WERI-Rb-1 (cell line): ENCODE data around the gene MBOAT2.
"Not testable (repeated sequence)": the region's sequence is repeated elsewhere in the genome, so short reads cannot be mapped to it uniquely, and the experiment has no call there.

Experiments
- DNase-seq: peaks from one replicate; pipeline ENCODE4 v3.0.0-alpha.2; 2020
- H3K27ac ChIP-seq: fragments of 250-450 bp; sonication (Bioruptor Pico); 2 replicates; pipeline ENCODE4 v1.5.1; 2020; ENCODE audit warnings: mild to moderate bottlenecking, moderate library complexity
- H3K27me3 ChIP-seq: fragments of 250-450 bp; sonication (Bioruptor Pico); 2 replicates; pipeline ENCODE4 v1.5.1; 2021; ENCODE audit warnings: mild to moderate bottlenecking, low read depth, moderate library complexity; ENCODE audit not compliant: insufficient read depth, severe bottlenecking
- H3K36me3 ChIP-seq: fragments of 250-450 bp; sonication (Bioruptor Pico); 2 replicates; pipeline ENCODE4 v1.5.1; 2020; ENCODE audit warnings: mild to moderate bottlenecking, moderate library complexity
- H3K4me3 ChIP-seq: 2 replicates; pipeline ENCODE4 v1.5.1; 2011; ENCODE audit warnings: low read depth, mild to moderate bottlenecking, control low read depth, low read length
- H3K9me3 ChIP-seq: fragments of 250-450 bp; sonication (Bioruptor Pico); 2 replicates; pipeline ENCODE4 v1.5.1; 2021; ENCODE audit warnings: mild to moderate bottlenecking, moderate library complexity; ENCODE audit not compliant: severe bottlenecking
- CTCF ChIP-seq: IDR thresholded peaks from 2 replicates; pipeline ENCODE4 v1.5.1; 2011; ENCODE audit warnings: low read depth, mild to moderate bottlenecking, control low read depth, inconsistent platforms, low read length

Gene MBOAT2

GRCh38 chr2:8932702-8933101, 70.8 kb downstream of the MBOAT2 start:
- Histone ChIP-seq H3K36me3 (peaks cover 17% of the 10 kb centered on the region), H3K27ac (no peak overlapping the region), H3K9me3 (peaks cover 3% of the 10 kb centered on the region), H3K4me3 (no peak overlapping the region), H3K27me3 (no peaks in the 10 kb centered on the region)
- no peak for TF ChIP-seq CTCF
- no peak for DNase-seq

- not testable (repeated sequence) for H3K27me3 ChIP-seq, DNase-seq, H3K4me3 ChIP-seq, H3K27ac ChIP-seq, H3K9me3 ChIP-seq
- H3K36me3 ChIP-seq = peaks cover 15% of the 10 kb centered on the region
Measured at GRCh38 chr2:8930185-8930584, 73.3 kb downstream of the MBOAT2 start.

GRCh38 chr2:8929128-8929527, 74.4 kb downstream of the MBOAT2 start:
- Histone ChIP-seq H3K27me3 (no peaks in the 10 kb centered on the region), H3K27ac (no peak overlapping the region), H3K36me3 (peaks cover 10% of the 10 kb centered on the region), H3K4me3 (no peak overlapping the region), H3K9me3 (peaks cover 3% of the 10 kb centered on the region)
- TF ChIP-seq CTCF = no peak
- no peak for DNase-seq

- H3K4me3 ChIP-seq = no peak overlapping the region
- DNase-seq = no peak
- H3K27me3 ChIP-seq = no peaks in the 10 kb centered on the region
- TF ChIP-seq CTCF = no peak
- peaks cover 7% of the 10 kb centered on the region for H3K36me3 ChIP-seq
- H3K27ac ChIP-seq = no peak overlapping the region
- H3K9me3 ChIP-seq = peaks cover 3% of the 10 kb centered on the region
Measured at GRCh38 chr2:8927510-8928455, 75.7 kb downstream of the MBOAT2 start.

- Histone ChIP-seq H3K4me3 (no peak overlapping the region), H3K27me3 (no peaks in the 10 kb centered on the region), H3K9me3 (peaks cover 2% of the 10 kb centered on the region), H3K36me3 (peaks cover 6% of the 10 kb centered on the region; the same call in 1 of the 2 replicates), H3K27ac (no peak overlapping the region)
- no peak for TF ChIP-seq CTCF
- DNase-seq = no peak
Measured at GRCh38 chr2:8926356-8926755, 77.1 kb downstream of the MBOAT2 start.

- H3K27me3 ChIP-seq = no peaks in the 10 kb centered on the region
- no peaks in the 10 kb centered on the region; the same call in 1 of the 2 replicates for H3K36me3 ChIP-seq
- no peaks in the 10 kb centered on the region for H3K9me3 ChIP-seq
- H3K27ac ChIP-seq = no peak overlapping the region
- DNase-seq = no peak
- no peak overlapping the region for H3K4me3 ChIP-seq
- no peak for TF ChIP-seq CTCF
Measured at GRCh38 chr2:8925411-8925810, 78.1 kb downstream of the MBOAT2 start.
